A673 (cell line): Measurements from ENCODE around the gene ARHGAP22.

Experiments
- CTCF ChIP-seq: fragments of 300-800, 200-600 bp; sonication (generic); conservative IDR thresholded peaks from 2 replicates; pipeline ENCODE4 v1.5.1; 2017; ENCODE audit warnings: low read depth, mild to moderate bottlenecking, antibody characterized with exemption, low read length, moderate library complexity, mixed read lengths
- EZH2 ChIP-seq: fragments of 200-600 bp; sonication (generic); IDR thresholded peaks from 2 replicates; pipeline ENCODE4 v1.6.1; 2017; ENCODE audit warnings: borderline replicate concordance, low read depth, mild to moderate bottlenecking, mixed read lengths, antibody characterized with exemption, low read length; ENCODE audit not compliant: poor library complexity, severe bottlenecking

GRCh38 chr10:48490571-48490940, 114.3 kb downstream of the ARHGAP22 start:
- no peak for TF ChIP-seq CTCF
- TF ChIP-seq EZH2: no peak
